Stimulated activated CD8-positive, alpha-beta memory T cell treated with anti-CD3 and anti-CD28 coated beads, Interleukin-2, amount 100 ng/mL, for 48 hours (primary cell): ENCODE results near the gene ADD1.

Experiments used
- DNase-seq, 2 donors: peaks; one replicate each; pipeline ENCODE4 v3.0.0-alpha.2; 2020; ENCODE audit warnings: low read depth in 2 of 2

The ADD1 gene

GRCh38 chr4:2805712-2806389, 37.8 kb upstream of the ADD1 start:
- no peak for DNase-seq

- DNase-seq: no peak
These were observed 37.0 kb upstream of the ADD1 start for GRCh38 chr4:2806390-2807355.

- no peak for DNase-seq
These were observed 36.1 kb upstream of the ADD1 start for GRCh38 chr4:2807571-2807970.

GRCh38 chr4:2808001-2808400, 35.6 kb upstream of the ADD1 start:
- no peak for DNase-seq

GRCh38 chr4:2809610-2810180, 33.9 kb upstream of the ADD1 start:
- no peak for DNase-seq

- DNase-seq: no peak
These were observed 33.3 kb upstream of the ADD1 start for GRCh38 chr4:2810388-2810787.

- DNase-seq: peak in 1 of 2 donors; percentile 54
These were observed 31.6 kb upstream of the ADD1 start for GRCh38 chr4:2811830-2812611.

- no peak for DNase-seq
These were observed 30.9 kb upstream of the ADD1 start for GRCh38 chr4:2812612-2813354.

- no peak for DNase-seq
These were observed 29.9 kb upstream of the ADD1 start for GRCh38 chr4:2813446-2814405.

- DNase-seq: no peak
These were observed 28.9 kb upstream of the ADD1 start for GRCh38 chr4:2814627-2815270.

- no peak for DNase-seq
These were observed 27.2 kb upstream of the ADD1 start for GRCh38 chr4:2816401-2816954.

- no peak for DNase-seq
These were observed 26.5 kb upstream of the ADD1 start for GRCh38 chr4:2817137-2817536.

GRCh38 chr4:2817701-2818350, 25.8 kb upstream of the ADD1 start:
- no peak for DNase-seq

GRCh38 chr4:2818351-2818939, 25.2 kb upstream of the ADD1 start:
- no peak for DNase-seq

GRCh38 chr4:2819244-2820215, 24.1 kb upstream of the ADD1 start:
- no peak for DNase-seq

GRCh38 chr4:2820216-2820982, 23.2 kb upstream of the ADD1 start:
- no peak for DNase-seq
